HepG2 (cell line): ENCODE measurements around the gene APOL5. TPM values are rescaled to one million over a fixed set of nuclear protein-coding genes. Genes with fewer than 3 reads are reported as not detected.

Experiments used
- ATAC-seq: fragments of 200-7000 bp; cut with Tn5 transposase; 3 replicates; pipeline ENCODE4 v1.9.1; 2020; ENCODE audit warnings: mild to moderate bottlenecking, moderate library complexity
- BruUV-seq: library from RNA; stranded (reverse); fragments of 400-500 nt; replicated peaks from 2 replicates; lab custom pipeline; 2021; lab: Mats Ljungman, UMichigan
- CTCF ChIA-PET: fragments of 300-600 bp; formaldehyde crosslinking; extraction: SDS; loops from one replicate; lab custom pipeline; 2021; ENCODE audit warnings: low total read pairs, inconsistent platforms, low intra/inter-chr PET ratio; lab: Yijun Ruan, JAX
- POLR2A ChIA-PET: fragments of 350-600 bp; sonication (Branson Sonifier 250); formaldehyde crosslinking; loops from one replicate; lab custom pipeline; 2020; ENCODE audit warnings: antibody characterized with exemption, inconsistent platforms; lab: Yijun Ruan, JAX
- DNase-seq: peaks from one replicate; pipeline ENCODE4 v3.0.0-alpha.2; 2015; ENCODE audit warnings: low spot score
- FAIRE-seq: peaks from 3 replicates; lab custom pipeline; 2011; peaks lifted over from hg19 to GRCh38; lab: Jason Lieb, UNC
- H2AFZ ChIP-seq: one replicate; pipeline ENCODE4 v1.6.1; 2011; ENCODE audit warnings: low read length, inconsistent platforms
- H3K27ac ChIP-seq: fragments of 300-600 bp; 3 replicates; pipeline ENCODE4 v1.8.0; 2011; ENCODE audit warnings: mixed run types, mild to moderate bottlenecking, mixed read lengths, low read length, inconsistent platforms; ENCODE audit not compliant: insufficient read depth; ENCODE audit errors: extremely low read length
- H3K27me3 ChIP-seq, 2 experiments: fragments of 200-600 bp in 1 of 2; 2 replicates in 1 of 2; 3 replicates in 1 of 2; pipeline versions ENCODE4 v1.6.0 to v1.8.0; 2011; ENCODE audit warnings: low read length in 2 of 2, mild to moderate bottlenecking in 2 of 2, moderate library complexity in 2 of 2, inconsistent platforms in 1 of 2; ENCODE audit not compliant: insufficient read depth in 2 of 2, control insufficient read depth in 1 of 2
- H3K36me3 ChIP-seq, 2 experiments: fragments of 200-600 bp in 1 of 2; replicated peaks in 1 of 2; 2 replicates in 1 of 2; 3 replicates in 1 of 2; pipeline versions ENCODE4 v1.5.1 to v1.8.0; 2011; ENCODE audit warnings: low read length in 2 of 2, inconsistent platforms in 1 of 2; ENCODE audit not compliant: insufficient read depth in 2 of 2, control insufficient read depth in 1 of 2
- H3K4me1 ChIP-seq: 2 replicates; pipeline ENCODE4 v1.5.1; 2012; ENCODE audit warnings: low read length, inconsistent platforms; ENCODE audit not compliant: insufficient read depth
- H3K4me2 ChIP-seq: 2 replicates; pipeline ENCODE4 v1.6.0; 2011; ENCODE audit warnings: low read depth, low read length, inconsistent platforms
- H3K4me3 ChIP-seq, 3 experiments: fragments of 200-600 bp in 1 of 3; sonication (generic), shearing (Covaris generic) in 1 of 3; replicated peaks in 1 of 3; 2 replicates each; pipeline ENCODE4 v1.5.1; 2011 to 2016; ENCODE audit warnings: low read length in 3 of 3, inconsistent platforms in 2 of 3, low read depth in 2 of 3, mild to moderate bottlenecking in 2 of 3, control low read depth in 1 of 3, mixed read lengths in 1 of 3; ENCODE audit not compliant: insufficient read depth in 1 of 3
- H3K79me2 ChIP-seq: one replicate; pipeline ENCODE4 v1.6.1; 2011; ENCODE audit warnings: low read length, inconsistent platforms; ENCODE audit not compliant: insufficient read depth
- H3K9ac ChIP-seq: 2 replicates; pipeline ENCODE4 v1.6.0; 2011; ENCODE audit warnings: mild to moderate bottlenecking, low read depth, low read length, inconsistent platforms; ENCODE audit not compliant: insufficient read depth
- H3K9me3 ChIP-seq: 2 replicates; pipeline ENCODE4 v1.5.1; 2012; ENCODE audit warnings: mild to moderate bottlenecking, low read length
- H4K20me1 ChIP-seq: 2 replicates; pipeline ENCODE4 v1.6.0; 2011; ENCODE audit warnings: inconsistent platforms, mild to moderate bottlenecking, low read length, moderate library complexity; ENCODE audit not compliant: insufficient read depth
- CTCF ChIP-seq: sonication (generic); formaldehyde crosslinking; IDR thresholded peaks from 2 replicates; pipeline ENCODE4 v1.5.0; 2020; ENCODE audit warnings: mild to moderate bottlenecking, missing genetic modification reagents, moderate library complexity
- SP5 ChIP-seq: IDR thresholded peaks from 2 replicates; pipeline ENCODE4 v1.6.1; 2016; ENCODE audit warnings: low read depth, borderline replicate concordance
- ZNF292 ChIP-seq: sonication (generic); formaldehyde crosslinking; IDR thresholded peaks from 2 replicates; pipeline ENCODE4 v1.8.1; 2022; ENCODE audit warnings: mild to moderate bottlenecking, low read depth, missing genetic modification reagents, borderline replicate concordance
- WGBS: methylation state at CpG from one replicate; pipeline ENCODE4 v1.1.6; 2017; ENCODE audit warnings: low lambda C conversion rate; 5-methylcytosine and 5-hydroxymethylcytosine counted together
- in situ Hi-C: cut with HindIII; loops from 2 replicates; pipeline ENCODE4 v1.10.0; 2017; ENCODE audit warnings: low pct_unique_long_range_greater_than_20kb; ENCODE audit not compliant: extremely low pct_ligation_motif_present
- intact Hi-C: fragments of 100-400 bp; cut with micrococcal nuclease; formaldehyde crosslinking; loops from one replicate; pipeline ENCODE4 v1.10.0; 2022; ENCODE audit not compliant: unreplicated experiment
- polyA plus RNA-seq, 8 experiments: library from polyadenylated mRNA; depleted of rRNA in 3 of 8; stranded (reverse) in 7 of 8; unstranded in 1 of 8; fragments of >200 nt; fragmentation: Illumina TruSeq in 4 of 8; extraction: Trizol in 4 of 8; gene quantifications; 2 replicates each; pipeline versions ENCODE4 v1.2.1 to v1.2.3, GENCODE V29; 2011 to 2016; ENCODE audit warnings: low read depth in 4 of 8, missing spikeins in 1 of 8, mixed read lengths in 1 of 8; ENCODE audit not compliant: insufficient read depth in 1 of 8
- total RNA-seq, 5 experiments: library from RNA; depleted of rRNA; stranded (reverse); fragments of >200 nt; fragmentation: Illumina TruSeq; extraction: Trizol; gene quantifications; 2 replicates each; pipeline ENCODE4 v1.2.3, GENCODE V29; 2016; ENCODE audit warnings: low read depth in 1 of 5
- TF ChIP-seq, protein P1 (sequence below): IDR thresholded peaks from 2 replicates; pipeline ENCODE4 v1.6.1; 2018; ENCODE audit warnings: missing genetic modification reagents

The APOL5 gene
- total and polyA plus RNA-seq, 2 of the 13 experiments (the other 11 are each of a cell fraction or from before 2014, with no cell fraction given), result not detected

- TF ChIP-seq SP5 (CRISPR knock-in tag), result no peak
Measured at GRCh38 chr22:35725521-35725920, 7.8 kb downstream of the APOL5 start (continued).

GRCh38 chr22:35726398-35726797, 8.7 kb downstream of the APOL5 start:
- FAIRE-seq, result no peak
- no peak for DNase-seq
- H3K9me3 ChIP-seq, result no peaks in the 10 kb centered on the region
- ChIA-PET POLR2A (no interaction called here), CTCF (no interaction called here)
- no peaks in the 10 kb centered on the region for H4K20me1 ChIP-seq
- H3K4me2 ChIP-seq, result peak overlapping the region; percentile 43
- H3K27ac ChIP-seq, result no peak overlapping the region
- no peak overlapping the region for H2AFZ ChIP-seq
- no peaks in the 10 kb centered on the region for H3K4me1 ChIP-seq
- no peaks in the 10 kb centered on the region for H3K36me3 ChIP-seq
- ATAC-seq, result no peak
- no TSS peak for BruUV-seq
- 31% methylated on average over 6 of the region's 6 CpGs for WGBS
- peaks cover 0 to 6% of the 10 kb centered on the region in 2 experiments; a peak in 1 of 5 replicates for H3K27me3 ChIP-seq
- intact Hi-C loops (no loop called here), in situ Hi-C loops (loop anchor here (25.0 kb wide), 2 partner anchors 289 to 386 kb away; no protein-coding TSS in a partner anchor)
- TF ChIP-seq, protein P1, sequence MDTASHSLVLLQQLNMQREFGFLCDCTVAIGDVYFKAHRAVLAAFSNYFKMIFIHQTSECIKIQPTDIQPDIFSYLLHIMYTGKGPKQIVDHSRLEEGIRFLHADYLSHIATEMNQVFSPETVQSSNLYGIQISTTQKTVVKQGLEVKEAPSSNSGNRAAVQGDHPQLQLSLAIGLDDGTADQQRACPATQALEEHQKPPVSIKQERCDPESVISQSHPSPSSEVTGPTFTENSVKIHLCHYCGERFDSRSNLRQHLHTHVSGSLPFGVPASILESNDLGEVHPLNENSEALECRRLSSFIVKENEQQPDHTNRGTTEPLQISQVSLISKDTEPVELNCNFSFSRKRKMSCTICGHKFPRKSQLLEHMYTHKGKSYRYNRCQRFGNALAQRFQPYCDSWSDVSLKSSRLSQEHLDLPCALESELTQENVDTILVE (CRISPR knock-in tag), result no peak
- TF ChIP-seq CTCF (CRISPR knock-in tag) (0 out of 2 replicates have a peak, but pooled peaks have one; percentile 15), ZNF292 (CRISPR knock-in tag) (no peak)
- no peak overlapping the region for H3K9ac ChIP-seq
- H3K4me3 ChIP-seq, result no peak overlapping the region
- no peaks in the 10 kb centered on the region for H3K79me2 ChIP-seq
